ENCODE measurements around the gene ATP6V0C. TPM values are rescaled to one million over a fixed set of nuclear protein-coding genes. Genes with fewer than 3 reads are reported as not detected.

ATP6V0C gene
- total RNA-seq, 1 experiment from 2014 or later = 176 TPM

DNA sequence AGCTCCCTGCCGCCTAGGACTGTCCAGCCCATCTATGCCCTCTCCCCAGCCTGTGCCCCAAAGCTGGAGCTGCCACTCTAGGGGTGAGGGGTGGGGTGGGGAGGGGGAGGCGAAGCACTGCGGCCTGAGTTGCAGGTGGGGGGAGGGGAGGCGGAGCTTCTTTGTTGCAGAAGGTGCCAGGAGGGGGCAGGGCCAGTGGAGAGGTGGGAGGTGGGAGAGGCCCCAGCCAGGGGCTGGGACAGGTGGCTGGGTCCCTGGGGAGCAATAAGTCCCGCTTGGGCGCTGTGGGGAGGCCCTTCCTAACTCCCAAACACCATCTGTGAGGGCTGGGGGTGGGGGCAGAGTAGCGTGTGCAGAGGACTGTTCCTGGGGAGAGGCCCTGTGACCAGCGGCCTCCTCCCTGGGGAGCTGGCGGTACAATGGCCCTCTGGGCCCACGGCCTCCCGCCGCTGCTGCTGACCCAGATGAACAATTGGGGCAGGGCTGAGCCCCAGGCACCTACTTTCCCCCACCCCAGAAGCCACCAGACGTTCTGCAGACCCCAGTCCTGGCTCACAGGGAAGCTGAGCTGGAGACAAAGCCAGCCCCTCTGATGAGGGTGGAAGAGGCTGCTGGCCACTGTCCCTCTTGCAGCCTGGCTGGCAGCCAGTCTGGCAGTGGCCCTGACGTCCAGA lies 44.9 kb upstream of the ATP6V0C start:
- Histone ChIP-seq H2BK15ac (ENCODE audit: low read depth, low read length) (no peak overlapping the region), H4K91ac (ENCODE audit: insufficient read length, low read depth, low read length) (no peak overlapping the region), H3K23me2 (ENCODE audit: insufficient read length, low read depth, low read length, poor library complexity, severe bottlenecking) (peaks cover 9% of the 10 kb centered on the region), H3K23ac (ENCODE audit: insufficient read length, low read depth, low read length) (no peak overlapping the region), H2BK20ac (ENCODE audit: low read depth, low read length, poor library complexity, severe bottlenecking) (no peak overlapping the region), H3K4me1 (ENCODE audit: insufficient read depth, low read length) (no peaks in the 10 kb centered on the region), H2BK120ac (ENCODE audit: low read depth, low read length, poor library complexity, severe bottlenecking) (no peak overlapping the region), H2AFZ (ENCODE audit: low read length) (no peak overlapping the region), H3T11ph (ENCODE audit: low read length) (no peak overlapping the region), H4K20me1 (ENCODE audit: control insufficient read depth, insufficient read depth, insufficient read length) (no peaks in the 10 kb centered on the region), H2BK5ac (ENCODE audit: insufficient read length, low read length) (no peak overlapping the region), H2BK12ac (ENCODE audit: insufficient read length, low read depth, low read length) (no peak overlapping the region), H3K9me3 (ENCODE audit: control insufficient read depth, low read depth, low read length) (no peaks in the 10 kb centered on the region), H3K56ac (ENCODE audit: insufficient read length, low read depth, low read length) (no peak overlapping the region), H3K27me3 (ENCODE audit: insufficient read depth, low read length) (peaks cover 18% of the 10 kb centered on the region; the same call in 1 of the 2 replicates), H3K27ac (ENCODE audit: insufficient read length, low read depth, low read length) (no peak overlapping the region), H3K14ac (ENCODE audit: insufficient read depth, low read length) (no peak overlapping the region; the same call in 1 of the 2 replicates), H2AK5ac (ENCODE audit: insufficient read length, low read length) (no peak overlapping the region), H3K9ac (ENCODE audit: extremely low read depth, insufficient read length, low read length) (no peak overlapping the region), H4K5ac (ENCODE audit: insufficient read length, low read depth, low read length) (no peak overlapping the region), H3K18ac (ENCODE audit: insufficient read length, low read depth, low read length) (no peak overlapping the region), H3K79me2 (ENCODE audit: insufficient read depth, low read length) (no peaks in the 10 kb centered on the region), H3K79me1 (ENCODE audit: insufficient read depth, low read depth, low read length, poor library complexity, severe bottlenecking) (no peaks in the 10 kb centered on the region), H4K8ac (replicated peaks; ENCODE audit: insufficient read length, low read depth, low read length) (no peak overlapping the region), H3K4me2 (ENCODE audit: insufficient read depth, insufficient read length, low read length) (peak overlapping the region; percentile 15), H3K4ac (ENCODE audit: low read depth, low read length) (no peak overlapping the region)
- no peak for TF ChIP-seq CTCF (conservative IDR thresholded peaks at IDR 0.05)
- Mint-ChIP-seq H3K9me3 (no peaks in the 10 kb centered on the region), H3K27ac (peak overlapping the region in 1 of 3 experiments; percentile 48; a peak in 1 of 7 replicates), H3K4me1 (peaks cover 21 to 25% of the 10 kb centered on the region in 2 experiments), H3K36me3 (ENCODE audit: insufficient read depth in 1 of 3, low read depth in 3 of 3) (peaks cover 0 to 3% (median under 1%) of the 10 kb centered on the region in 3 experiments; a peak in 2 of 7 replicates), H3K4me3 (peak overlapping the region; percentile 58 to 78), H3K27me3 (ENCODE audit: low read depth) (peaks cover 35% of the 10 kb centered on the region)
- DNase-seq = no peak
- WGBS (ENCODE audit: extremely low coverage, insufficient read length, low lambda C conversion rate) = no CpG with 5 or more reads among the region's 14 CpGs
